Epithelial cell of prostate (primary cell): ENCODE data around the gene DLL1.
"Not testable (repeated sequence)": the region's sequence is repeated elsewhere in the genome, so short reads cannot be mapped to it uniquely, and the experiment has no call there.

Experiments
- DNase-seq: peaks from one replicate; pipeline ENCODE4 v3.0.0-alpha.2; 2011; ENCODE audit warnings: low read depth, low spot score
- H3K27ac ChIP-seq: fragments of 450-650 bp; 2 replicates; pipeline ENCODE4 v1.5.1; 2017; ENCODE audit warnings: mild to moderate bottlenecking

Gene DLL1

DNA sequence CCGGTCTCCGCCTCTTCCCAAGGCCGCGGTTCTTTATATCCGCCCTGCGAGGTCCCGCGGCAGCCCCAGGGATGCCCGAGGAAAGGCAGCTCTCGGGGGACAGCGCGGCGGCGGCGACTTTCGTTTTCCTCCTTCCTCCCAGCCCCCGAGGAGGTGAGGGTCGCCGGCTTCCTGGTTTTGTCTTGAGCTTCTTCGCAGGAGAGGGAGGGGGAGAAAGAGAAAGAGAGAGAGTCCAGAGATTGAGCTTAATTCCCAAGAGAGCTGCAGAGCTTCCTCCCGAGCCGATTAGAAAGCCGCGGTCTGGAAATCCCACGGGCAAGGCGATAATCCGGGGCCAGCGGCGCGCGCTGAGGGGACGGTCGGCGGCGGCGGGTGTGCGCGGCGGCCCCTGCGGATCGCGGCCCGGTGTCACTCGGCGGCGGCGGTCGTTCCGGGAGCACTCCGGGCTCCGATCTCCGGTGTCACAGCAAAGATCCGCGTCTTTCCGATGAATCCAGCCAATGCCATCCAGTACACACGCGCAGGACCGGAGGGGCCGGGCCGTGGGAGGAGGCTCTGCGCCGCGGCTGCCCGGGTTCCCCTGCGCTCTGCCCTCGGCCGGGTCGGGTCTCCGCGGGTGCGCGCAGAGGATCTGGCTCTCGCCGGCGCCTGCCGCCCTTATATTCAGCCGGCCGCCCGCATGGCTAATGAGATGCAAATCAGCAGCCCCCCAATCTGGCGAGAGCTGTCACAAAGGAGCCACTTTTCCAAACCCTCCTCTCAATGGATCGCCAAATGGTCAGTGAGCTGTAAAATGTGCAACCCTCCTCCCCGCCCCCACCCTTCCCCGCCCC lies at the start of gene DLL1:
TSS of gene DLL1 (minus strand) at position 783 of the 833 bp plus-strand sequence. CDS start 939 bp downstream, outside the sequence.
- DNase-seq, result no peak
- H3K27ac ChIP-seq, result peak within 1 kb of the TSS; percentile 32

DNA sequence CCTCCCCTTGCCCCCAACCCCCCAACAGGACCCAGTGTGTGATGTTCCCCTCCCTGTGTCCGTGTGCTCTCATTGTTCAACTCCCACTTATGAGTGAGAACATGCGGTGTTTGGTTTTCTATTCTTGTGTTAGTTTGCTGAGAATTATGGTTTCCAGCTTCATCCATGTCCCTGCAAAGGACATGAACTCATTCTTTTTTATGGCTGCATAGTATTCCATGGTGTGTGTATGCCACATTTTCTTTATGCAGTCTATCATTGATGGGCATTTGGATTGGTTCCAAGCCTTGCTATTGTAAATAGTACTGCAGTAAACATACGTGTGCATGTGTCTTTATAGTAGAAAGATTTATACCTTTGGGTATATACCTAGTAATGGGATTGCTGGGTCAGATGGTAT lies 44.3 kb upstream of the DLL1 start:
- DNase-seq, result not testable (repeated sequence)

DNA sequence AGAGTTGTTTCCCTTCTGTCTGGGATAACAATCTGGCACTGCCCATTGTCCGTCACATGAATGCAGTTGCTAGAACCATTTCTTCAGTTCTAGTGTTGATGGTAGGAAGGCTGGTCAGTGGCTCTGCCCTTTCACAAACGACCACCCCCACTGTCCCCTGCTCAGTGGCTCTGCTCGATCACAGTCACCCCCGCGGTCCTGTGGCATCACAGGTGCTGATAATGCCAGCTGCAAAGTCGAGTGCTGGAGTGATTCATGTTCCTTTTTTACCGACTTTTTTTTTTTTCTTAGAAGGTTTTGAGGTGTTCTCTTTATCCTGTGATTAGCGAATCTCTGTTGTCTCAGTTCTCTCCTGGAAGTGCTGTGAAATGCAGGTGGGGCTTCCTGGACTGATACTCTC lies 38.4 kb upstream of the DLL1 start:
- DNase-seq, result no peak
- no peak overlapping the region for H3K27ac ChIP-seq

More for the DNA sequence above, 44.3 kb upstream of the DLL1 start:
- not testable (repeated sequence) for H3K27ac ChIP-seq

- no peak for DNase-seq
- no peak overlapping the region for H3K27ac ChIP-seq
Measured at GRCh38 chr6:170317718-170318117, 26.8 kb upstream of the DLL1 start.

- H3K27ac ChIP-seq, result no peak overlapping the region
- no peak for DNase-seq
Measured at GRCh38 chr6:170317076-170317475, 26.2 kb upstream of the DLL1 start.

- no peak overlapping the region for H3K27ac ChIP-seq
- DNase-seq, result no peak
Measured at GRCh38 chr6:170316071-170316470, 25.2 kb upstream of the DLL1 start.

- no peak overlapping the region for H3K27ac ChIP-seq
- DNase-seq, result no peak
Measured at GRCh38 chr6:170314983-170315382, 24.1 kb upstream of the DLL1 start.

DNA sequence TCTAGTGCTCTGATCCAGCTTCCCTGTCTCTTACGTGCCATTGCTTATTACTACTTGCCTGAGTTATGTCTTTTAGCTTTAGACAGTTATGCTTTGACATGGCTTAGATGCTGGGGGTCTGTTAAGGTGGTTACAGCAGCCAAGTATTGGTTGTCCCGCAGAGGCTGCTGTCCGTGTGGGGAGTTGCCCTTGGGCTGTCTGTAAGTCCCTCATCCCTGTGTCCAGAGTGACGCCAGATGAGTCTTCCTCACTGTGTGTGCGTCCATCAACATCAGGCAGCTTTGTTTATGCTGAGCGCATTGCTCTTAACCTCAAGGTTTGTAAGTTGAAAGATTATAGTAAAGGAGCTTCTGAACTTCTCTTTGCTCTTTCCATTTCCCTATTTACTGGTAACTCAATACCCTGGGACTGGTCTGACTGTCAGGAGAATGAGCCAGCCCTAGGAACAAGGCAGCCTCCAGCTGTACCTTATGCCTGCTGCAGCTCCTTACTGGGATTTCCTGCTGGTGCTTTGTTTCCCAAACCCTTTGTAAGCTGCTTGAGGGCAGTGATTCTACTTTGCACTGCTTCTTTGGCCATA lies 22.9 kb upstream of the DLL1 start:
- no peak overlapping the region for H3K27ac ChIP-seq
- no peak for DNase-seq

- H3K27ac ChIP-seq, result no peak overlapping the region
- DNase-seq, result no peak
Measured at GRCh38 chr6:170312876-170313275, 22.0 kb upstream of the DLL1 start.

GRCh38 chr6:170311696-170312095 lies 20.8 kb upstream of the DLL1 start:
- DNase-seq, result no peak
- no peak overlapping the region for H3K27ac ChIP-seq

- H3K27ac ChIP-seq, result no peak overlapping the region
Measured at GRCh38 chr6:170308761-170309160, 17.9 kb upstream of the DLL1 start.

DNA sequence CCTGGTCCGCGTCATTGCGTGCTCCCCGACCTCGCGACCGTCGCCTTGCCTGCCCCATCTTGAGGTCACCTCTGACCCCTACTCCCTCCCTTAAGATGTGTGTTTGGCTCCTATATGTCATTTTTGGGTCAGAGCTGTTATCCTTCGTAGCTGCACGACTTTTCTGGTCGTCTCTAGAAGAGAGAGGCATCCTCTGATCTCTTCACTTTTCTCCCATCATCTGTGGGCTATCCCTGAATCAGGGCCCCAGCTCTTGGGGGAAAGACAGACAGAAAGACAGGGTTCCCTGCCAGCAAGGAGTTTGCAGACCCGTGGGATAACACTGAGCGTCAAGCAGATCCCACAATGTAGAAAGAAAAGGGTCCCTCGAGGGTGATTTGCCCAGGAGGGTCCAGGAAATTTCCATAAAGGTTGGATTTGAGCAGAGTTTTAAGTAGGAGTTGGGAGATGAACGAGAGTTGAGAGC lies 16.2 kb upstream of the DLL1 start:
- no peak for DNase-seq
- H3K27ac ChIP-seq, result peak overlapping the region; percentile 63

More at GRCh38 chr6:170308761-170309160, 17.9 kb upstream of the DLL1 start:
- DNase-seq, result no peak

GRCh38 chr6:170306324-170307079 lies 15.6 kb upstream of the DLL1 start, which contains the start of gene FAM120B:
Gene FAM120B, plus strand, starts transcription at chr6:170306758. Its CDS starts 10,633 bp downstream, at chr6:170317391.
- peak; percentile 78 for DNase-seq

DNA sequence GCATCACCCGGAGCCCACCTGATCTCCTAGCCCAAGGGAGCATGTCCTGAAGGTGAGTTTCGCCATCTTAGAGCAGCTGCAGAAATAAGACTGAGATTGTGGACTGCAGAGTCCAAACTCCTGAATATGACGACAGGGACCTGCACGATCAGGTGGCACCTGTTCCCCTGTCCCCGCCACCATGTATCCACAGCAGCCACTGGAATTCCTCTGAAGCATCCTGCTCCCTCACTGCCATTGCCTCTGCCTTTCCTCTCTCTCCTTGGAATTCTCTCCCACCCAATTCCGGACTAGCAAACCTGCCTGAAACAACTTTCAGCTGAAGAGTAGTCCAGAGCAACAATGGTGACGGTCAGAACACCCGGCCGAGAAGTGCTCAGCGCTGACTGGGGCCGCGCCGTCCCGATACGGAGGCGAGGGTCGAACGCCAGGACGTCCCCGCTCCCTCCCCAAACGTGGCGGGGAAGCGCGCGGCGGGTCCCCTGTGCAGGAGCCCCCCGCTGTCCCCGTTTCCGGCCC lies 15.0 kb upstream of the DLL1 start:
- H3K27ac ChIP-seq, result no peak overlapping the region
- DNase-seq, result no peak

More at GRCh38 chr6:170306324-170307079, 15.6 kb upstream of the DLL1 start, which contains the start of gene FAM120B:
- peak within 1 kb of the TSS; percentile 63 for H3K27ac ChIP-seq

- DNase-seq, result no peak
- H3K27ac ChIP-seq, result no peak overlapping the region
Measured at GRCh38 chr6:170301184-170301583, 10.3 kb upstream of the DLL1 start.

- no peak overlapping the region for H3K27ac ChIP-seq
- DNase-seq, result no peak
Measured at GRCh38 chr6:170298688-170299087, 7.8 kb upstream of the DLL1 start.

GRCh38 chr6:170297576-170298330 lies 6.9 kb upstream of the DLL1 start:
- no peak for DNase-seq
- no peak overlapping the region for H3K27ac ChIP-seq

DNA sequence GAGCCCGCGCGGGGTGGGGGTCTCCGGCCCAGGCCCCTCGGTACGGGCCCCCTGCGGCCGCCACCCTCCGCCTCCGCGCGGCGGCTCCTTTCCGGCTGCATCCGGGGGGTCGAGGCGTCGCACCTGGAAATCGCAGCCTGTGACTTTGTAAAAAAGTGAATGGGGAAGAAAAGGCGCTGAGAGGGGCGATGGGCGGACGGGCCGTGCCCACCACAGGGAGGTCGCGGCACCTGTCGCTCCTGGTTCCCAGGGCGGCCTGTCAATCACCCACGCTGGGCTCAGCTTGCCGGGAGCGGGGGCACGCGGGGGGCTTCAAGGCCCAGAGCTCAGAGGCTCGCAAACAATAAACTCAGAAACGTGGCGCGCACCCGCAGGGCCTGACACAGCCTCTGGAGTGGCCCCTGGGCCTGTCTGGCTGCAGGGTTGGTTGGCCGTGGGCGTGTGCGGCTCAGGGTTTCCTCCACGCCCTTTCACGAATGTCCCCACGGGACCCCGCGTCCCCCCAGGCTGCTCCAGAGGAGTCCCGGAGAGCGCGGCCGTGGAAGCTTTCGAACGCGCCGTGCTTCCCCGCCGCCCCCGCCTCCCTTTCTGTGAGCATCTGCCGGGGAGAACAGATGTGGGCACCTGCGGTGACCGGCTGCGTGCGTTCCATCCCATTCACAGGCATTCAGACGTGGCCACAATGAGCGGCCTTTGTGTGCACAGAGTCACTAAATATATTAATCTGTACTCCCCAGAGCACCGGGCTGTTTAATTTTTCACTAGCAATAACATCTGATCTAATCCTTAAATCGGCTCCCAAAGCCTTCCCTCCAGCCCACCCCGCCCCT lies 6.1 kb upstream of the DLL1 start:
- no peak for DNase-seq
- no peak overlapping the region for H3K27ac ChIP-seq

DNA sequence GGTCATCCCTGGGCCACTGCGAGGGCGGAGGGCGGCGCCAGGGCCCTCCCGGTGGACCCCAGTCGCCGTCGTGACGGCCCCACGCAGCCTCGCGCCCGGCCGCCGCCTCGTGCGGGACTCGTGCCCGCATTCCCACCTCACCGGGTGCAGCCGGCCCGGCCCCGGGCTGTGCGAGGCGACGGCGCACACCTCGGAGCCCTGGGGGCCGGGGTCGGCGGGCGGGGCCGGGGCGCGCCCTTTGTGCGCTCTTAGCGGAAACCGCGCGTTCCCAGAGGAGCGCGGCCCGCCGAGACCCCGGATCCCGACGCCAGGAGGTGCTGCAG lies 5.5 kb upstream of the DLL1 start:
- no peak for DNase-seq

More for the DNA sequence above, 5.5 kb upstream of the DLL1 start:
- no peak overlapping the region for H3K27ac ChIP-seq
